GM21619 (cell line): ENCODE data around the gene HADHA.
A peak's percentile ranks its signal among the peaks of the same experiment; 100 is the strongest.

Experiments used
- ATAC-seq: cut with Tn5 transposase; IDR thresholded peaks from one replicate; pipeline ENCODE4 v1.9.1; 2021; ENCODE audit not compliant: unreplicated experiment

Gene HADHA

DNA sequence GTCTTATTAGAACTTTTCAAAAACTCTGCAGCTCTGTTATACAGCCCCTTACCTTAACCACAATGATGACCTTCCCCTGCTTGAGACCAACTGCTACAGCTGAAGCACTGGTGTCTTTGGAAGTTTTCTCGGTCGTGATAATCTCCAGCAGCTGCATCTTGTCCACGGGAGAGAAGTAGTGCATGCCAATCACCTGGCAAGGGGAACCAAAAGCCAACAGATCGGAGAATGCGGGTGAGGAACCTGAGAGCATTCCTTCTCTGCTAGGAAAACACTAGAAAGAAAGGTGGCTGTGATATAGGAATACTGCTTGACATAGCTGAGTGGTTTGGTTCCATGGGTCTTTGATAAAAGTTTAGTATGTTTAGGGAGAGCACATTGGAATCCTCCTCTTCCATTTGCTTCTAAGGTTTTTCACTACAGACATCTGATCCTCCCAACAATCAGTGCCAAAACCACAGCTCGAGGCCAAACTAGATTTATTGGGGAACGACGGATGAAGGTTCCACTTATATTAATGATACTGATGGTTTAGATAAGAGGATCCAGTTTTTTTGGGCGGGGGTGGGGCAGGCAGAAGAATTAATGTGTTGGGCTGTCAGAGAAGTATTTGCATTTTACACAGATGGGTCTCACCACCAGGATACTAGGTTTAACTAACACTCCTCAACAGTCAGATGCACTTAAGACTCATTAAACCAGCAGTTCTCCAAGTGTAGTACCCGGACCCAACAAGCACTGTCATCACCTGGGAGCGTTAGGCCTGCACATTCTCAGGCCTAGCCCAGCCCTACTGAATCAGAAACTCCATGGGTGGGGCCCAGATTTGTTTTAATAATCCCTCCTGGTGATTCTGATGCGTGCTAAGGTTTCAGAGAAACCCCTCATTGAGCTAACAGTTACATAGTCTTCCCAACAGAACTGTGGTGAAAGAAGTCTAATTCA is 49.1 kb downstream of the HADHA start:
- ATAC-seq: no peak

GRCh38 chr2:26193578-26194231 is 50.7 kb downstream of the HADHA start:
- no peak for ATAC-seq

DNA sequence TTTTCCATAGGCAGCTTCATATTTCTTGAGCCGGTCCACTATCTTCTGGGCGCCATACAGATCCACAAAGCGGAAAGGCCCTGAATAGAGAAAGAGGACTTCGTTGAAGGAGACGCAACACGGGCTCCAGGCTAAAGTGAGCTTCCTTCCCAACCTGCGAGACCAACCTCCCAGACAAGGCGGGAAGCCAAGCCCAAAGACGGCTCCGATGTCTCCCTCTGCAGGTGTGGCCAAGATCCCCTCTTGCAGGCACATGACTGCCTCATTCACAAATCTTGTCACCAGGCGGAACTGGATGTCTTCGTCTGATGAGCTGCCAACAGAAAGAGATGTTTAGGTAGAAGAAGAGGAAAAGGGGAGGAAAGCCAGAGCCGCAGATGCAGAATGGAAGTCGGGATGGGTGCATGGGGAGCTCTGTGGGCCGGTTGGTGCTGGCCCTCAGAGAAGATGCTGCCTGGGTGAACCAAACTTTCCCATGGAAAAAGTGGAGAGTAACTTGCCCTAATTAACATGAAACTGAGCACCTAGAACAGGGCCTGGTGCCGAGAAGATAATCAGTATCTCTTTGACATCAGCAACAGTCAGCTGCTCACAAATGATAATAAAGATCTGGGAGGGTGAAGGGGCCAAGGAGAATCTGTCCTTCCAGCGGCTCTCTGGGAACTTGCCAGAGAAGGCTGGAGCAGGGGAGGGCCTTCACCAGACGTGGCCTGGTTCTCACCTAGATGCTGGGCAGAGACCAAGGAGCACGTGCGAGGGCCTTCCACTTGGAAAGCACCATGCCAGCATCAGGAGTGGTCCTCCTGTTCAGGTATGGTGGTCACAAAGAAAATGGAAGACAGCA is 52.9 kb downstream of the HADHA start:
- no peak for ATAC-seq

DNA sequence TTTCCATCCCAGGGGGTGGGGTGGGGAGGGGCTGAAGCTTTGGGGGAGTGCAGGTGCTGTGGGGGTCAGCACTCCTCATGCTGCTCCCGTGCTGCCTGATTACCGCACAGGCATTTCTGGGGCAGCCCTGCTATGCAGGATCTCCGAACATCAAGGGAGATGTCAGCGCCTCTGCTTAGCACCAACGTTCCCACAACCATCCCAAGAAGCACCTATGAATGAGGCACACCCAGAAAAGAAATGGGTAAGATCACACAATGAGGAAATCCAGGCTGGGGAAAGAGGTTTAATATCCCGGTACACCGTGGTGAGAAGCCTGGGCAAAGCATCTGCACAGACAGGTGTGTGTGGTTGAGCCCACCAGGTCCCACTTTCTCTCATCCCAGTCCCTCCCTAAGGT is 54.1 kb downstream of the HADHA start:
- no peak for ATAC-seq

DNA sequence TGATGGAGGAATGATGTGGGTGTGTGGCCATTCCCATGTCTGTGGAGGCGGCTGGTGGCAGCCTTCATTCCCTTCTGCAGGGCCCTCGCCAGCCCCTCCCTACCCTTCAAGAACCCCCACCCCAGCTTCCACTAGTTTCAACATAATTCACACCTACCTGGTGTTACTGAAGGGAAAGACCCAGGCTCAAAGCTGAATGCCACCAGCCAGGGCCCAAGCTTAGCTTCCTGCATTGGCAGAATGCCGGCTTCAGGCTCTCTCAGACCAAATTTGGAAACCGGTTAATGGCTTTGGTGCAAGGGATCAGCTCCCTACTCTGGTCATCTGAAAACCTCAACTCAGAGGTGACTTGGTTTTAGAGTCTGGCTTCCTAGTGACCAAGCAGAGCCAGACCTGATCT is 54.7 kb downstream of the HADHA start:
- ATAC-seq: no peak

DNA sequence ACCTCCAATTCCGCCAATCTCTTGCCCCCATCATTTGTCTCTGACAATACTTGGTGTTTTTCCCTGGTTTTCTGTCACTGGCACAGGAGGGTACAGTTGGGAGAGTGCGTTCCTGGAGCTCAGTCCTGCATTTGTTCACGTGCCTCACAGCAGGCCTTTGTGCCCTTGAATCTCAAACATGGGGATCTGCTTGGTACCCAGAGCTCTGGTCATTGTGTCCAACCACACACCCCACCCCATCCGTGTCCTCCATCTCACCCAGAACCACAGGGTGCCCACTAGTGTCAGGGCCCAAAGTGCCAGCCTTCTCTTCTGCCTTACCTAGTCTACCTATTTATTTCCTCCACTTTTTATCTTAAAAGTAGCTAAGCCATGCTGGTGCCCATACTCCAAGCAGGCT is 55.3 kb downstream of the HADHA start:
- ATAC-seq: no peak

DNA sequence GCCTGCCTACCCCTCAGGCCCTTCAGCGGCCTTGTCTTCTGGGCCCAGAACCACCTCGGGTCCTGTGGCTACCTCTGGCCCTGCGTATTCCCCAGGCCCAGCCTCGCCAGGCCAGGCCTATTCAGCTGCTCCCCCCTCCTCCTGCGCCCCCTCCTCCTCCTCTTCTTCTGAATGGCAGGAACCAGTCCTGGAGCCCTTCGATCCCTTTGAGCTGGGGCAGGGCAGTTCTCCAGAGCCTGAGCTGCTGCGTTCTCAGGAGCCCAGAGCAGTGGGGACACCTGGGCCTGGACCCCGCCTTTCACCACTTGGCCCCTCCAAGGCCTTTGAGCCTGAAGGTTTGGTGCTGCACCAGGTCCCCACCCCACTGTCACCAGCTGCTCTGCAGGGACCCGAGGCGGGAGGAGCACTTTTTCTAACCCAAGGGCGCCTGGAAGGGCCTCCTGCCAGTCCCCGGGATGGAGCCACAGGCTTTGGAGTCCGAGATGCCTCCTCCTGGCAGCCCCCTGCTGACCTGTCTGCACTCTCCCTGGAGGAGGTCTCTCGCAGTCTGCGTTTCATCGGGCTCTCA is 56.8 kb downstream of the HADHA start:
- ATAC-seq: no peak

DNA sequence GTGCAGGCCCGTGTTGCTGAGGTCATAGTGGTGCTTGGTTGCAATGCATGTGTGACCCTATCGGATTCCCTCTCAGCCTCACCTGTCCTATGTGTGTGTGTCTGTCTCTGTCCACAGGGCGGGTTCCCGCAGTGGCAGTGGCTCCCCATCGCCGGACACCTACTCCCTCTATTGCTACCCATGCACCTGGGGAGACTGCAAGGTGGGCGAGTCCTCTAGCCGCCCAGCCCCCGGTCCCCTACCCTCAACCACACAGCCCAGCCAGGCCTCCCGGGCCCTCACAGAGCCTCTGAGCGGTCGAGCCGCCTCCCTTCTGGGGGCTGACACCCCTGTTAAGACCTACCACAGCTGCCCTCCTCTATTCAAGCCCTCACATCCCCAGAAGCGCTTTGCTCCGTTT is 57.3 kb downstream of the HADHA start:
- ATAC-seq: no peak

GRCh38 chr2:26185954-26186770 is 58.3 kb downstream of the HADHA start:
- no peak for ATAC-seq

DNA sequence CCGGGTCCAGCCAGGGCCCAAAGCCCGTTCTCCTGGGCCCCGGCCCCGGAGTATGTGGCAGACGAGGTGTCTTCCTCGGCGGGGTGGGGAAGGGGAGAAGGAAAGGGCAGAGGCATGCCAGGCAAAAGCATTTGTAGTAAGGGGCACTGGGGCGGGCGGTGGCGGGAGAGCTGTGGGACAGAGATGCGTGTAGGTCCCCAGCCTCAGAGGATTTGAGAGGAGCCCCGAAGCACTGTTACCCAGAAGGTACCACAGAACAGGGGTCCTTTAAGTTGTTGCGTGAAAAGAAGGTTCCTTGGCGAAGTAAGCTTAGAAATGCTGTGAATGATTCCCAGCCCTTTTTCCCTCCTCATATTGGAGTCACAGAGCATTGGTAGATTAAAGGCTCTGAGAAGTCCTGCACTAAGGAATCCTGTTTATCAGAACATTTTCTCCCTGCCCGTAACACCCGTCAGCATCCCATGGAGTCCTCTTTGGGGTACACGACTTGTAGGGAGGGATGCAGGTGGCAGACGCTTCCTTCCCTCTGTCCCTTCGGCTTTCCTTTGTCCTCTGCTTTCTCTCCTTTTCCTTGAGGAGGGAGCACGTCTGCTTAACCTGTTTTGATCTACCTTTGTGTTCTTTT is 59.0 kb downstream of the HADHA start:
- ATAC-seq: no peak

DNA sequence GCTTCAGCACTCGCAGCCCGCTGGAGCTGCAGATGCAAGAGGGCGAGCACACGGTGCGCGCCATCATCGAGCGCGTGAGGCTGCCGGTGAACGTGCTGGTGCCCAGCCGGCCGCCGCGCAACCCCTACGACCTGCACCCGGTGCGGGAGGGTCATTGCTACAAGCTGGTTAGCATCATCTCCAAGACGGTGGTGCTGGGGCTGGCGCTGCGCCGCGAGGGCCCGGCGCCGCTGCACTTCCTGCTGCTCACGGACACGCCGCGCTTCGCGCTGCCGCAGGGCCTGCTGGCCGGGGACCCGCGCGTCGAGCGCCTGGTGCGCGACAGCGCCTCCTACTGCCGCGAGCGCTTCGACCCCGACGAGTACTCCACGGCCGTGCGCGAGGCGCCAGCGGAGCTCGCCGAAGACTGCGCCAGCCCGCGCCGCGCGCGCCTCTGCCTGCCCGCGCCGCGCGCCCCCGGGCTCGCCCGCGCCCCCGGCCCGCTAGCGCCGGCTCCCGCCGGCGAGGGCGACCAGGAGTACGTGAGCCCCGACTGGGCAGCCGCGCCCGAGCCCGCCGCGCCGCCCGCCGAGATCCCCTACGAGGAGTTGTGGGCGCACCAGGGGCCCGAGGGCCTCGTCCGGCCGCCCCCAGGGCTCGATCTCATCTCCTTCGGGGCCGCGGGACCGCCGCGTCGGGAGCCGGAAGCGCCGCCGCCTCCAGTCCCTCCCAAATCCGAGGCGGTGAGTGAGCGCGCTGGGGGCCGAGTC is 59.7 kb downstream of the HADHA start:
- peak; percentile 83 for ATAC-seq

GRCh38 chr2:26184121-26184520 is 60.3 kb downstream of the HADHA start:
- peak; percentile 1 for ATAC-seq

- ATAC-seq: no peak
These were observed 61.4 kb downstream of the HADHA start for GRCh38 chr2:26182887-26183630.

- ATAC-seq: no peak
These were observed 62.0 kb downstream of the HADHA start for GRCh38 chr2:26182441-26182840.

DNA sequence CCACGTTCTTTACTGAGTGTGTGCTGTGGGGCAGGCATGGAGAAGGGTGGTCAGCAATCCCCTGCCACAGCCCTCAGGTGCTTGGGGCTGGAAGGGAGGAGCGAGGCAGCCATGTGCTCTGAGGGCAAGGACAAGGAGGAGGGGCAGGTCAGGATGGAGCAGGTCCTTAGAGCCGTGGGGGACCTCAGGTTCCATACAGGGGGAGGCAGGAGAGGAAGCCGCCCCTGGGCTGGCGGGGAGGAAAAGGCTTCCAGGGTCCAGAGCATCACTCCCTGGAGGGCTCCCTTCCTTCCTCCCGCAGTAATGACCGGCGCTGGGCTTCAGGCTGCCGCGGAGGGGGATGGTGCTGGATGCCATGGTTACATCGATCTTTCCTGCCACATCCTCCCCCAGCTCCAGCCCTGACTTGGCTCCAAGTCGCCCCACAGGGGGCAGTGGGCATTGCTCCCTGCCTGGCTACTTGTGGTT is 65.0 kb downstream of the HADHA start:
- no peak for ATAC-seq

DNA sequence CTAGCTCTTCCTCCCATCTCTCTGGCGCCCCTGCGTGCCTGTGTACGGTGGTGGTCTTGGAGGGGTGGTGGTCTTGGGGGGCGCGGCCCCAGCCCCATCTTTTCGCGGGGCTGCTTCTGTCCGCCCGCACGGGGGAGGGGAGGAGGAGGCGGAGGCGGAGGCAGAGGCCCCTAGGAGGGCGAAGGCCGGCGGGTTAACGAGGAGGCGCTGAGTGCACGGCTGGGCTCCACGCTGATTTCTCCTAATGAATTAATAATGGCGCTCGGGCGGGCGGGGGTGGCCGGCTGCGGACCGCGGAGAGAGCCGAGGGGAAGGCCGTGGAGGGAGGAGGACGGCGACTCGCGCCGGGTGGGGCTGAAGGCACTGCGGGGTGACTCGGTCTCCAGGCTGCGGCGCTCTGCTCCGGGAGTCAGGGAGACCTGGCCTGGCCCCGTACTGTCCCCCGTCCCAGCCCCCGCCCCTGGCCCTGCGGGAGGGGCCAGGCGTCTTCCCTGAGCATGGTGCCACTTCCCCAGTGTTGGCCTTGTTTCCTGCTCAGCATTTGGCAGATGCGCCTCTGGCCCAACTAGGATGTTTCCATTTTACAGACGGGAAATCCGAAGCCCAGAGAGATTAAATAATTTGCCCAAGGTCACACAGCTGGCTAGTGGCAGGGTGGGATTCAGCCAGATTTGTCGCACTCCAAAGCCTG is 65.5 kb downstream of the HADHA start:
- no peak for ATAC-seq

DNA sequence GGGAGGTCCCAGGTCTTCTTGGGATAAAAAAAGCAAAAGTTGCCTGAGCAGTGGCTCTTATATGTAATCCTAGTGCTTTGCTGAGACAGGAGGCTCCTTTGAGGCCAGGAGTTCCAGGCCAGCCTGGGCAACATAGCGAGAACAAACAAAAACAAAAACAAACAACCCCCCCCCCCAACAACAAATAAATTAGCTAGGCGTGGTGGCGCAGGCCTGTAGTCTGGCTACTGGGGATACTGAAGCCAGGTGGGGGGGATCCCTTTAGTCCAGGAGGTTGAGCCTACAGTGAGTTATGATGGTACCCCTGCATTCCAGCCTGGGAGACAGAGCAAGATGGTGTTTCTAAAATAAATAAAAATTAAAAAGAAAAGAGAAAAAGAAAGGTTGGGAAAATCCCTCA is 66.2 kb downstream of the HADHA start:
- no peak for ATAC-seq

DNA sequence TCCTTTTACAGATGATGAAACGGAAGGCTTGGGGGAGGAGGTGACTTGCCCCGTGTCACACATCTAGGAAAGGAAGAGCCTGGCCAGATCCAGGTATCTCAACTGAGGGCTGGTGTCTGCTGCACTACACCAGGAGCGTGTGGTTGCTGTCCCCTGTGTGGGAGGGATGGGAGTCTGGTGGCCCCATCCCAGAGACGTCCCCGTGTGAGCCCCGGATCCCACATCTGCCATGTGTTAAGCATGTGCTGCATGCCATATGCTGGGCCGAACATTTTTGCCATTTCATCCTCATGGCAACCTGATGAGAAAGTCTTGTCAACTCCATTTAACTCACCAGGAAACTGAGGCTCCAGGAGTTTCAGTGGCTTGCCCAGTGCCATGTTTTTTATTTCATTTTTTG is 67.3 kb downstream of the HADHA start:
- no peak for ATAC-seq
